ENCODE measurements around the gene NCK2. TPM values are rescaled to one million over a fixed set of nuclear protein-coding genes. Genes with fewer than 3 reads are reported as not detected.
"Not testable (repeated sequence)": the region's sequence is repeated elsewhere in the genome, so short reads cannot be mapped to it uniquely, and the experiment has no call there.

Gene NCK2
- polyA plus RNA-seq, 3 donors from 2014 or later, result 10.7 to 22.1 (median 16.2) TPM

- H3K4me3 Mint-ChIP-seq, result no peak overlapping the region
These were observed 23.5 kb downstream of the NCK2 start for GRCh38 chr2:105768176-105768575.

DNA sequence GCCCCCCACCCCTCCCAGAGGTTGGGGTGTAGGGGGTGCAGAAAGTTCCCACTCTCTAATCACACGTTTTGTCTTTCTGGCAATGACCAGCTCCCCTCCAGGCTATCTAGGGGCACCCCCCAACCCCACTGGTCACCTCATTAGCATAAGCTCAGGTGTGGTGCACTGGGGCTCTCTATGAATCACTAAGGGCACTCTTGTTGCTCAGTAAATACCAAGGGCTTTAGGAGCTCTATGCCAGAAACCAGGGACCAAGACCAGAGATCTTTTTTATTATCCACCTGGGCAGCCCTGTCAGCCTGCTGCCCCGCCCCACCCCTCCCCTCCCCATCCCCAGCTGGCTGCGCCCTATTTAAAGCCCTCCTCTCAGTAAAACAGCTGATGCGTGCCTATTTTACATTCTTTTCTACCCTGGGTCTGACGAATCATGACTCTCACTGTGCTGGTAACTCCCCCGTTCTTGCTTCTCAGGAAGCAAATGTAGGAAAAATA, 24.3 kb downstream of the NCK2 start:
- no peak for DNase-seq
- Mint-ChIP-seq H3K9me3 (no peaks in the 10 kb centered on the region), H3K27me3 (ENCODE audit: low read depth in 3 of 3) (peaks cover 0 to 5% (median 2%) of the 10 kb centered on the region in 3 donors), H3K36me3 (peaks cover 0 to 16% (median 0%) of the 10 kb centered on the region in 3 donors), H3K4me3 (no peak overlapping the region), H3K27ac (no peak overlapping the region), H3K4me1 (peaks cover 74 to 91% of the 10 kb centered on the region in 2 donors)

More at GRCh38 chr2:105768176-105768575, 23.5 kb downstream of the NCK2 start:
- no peaks in the 10 kb centered on the region for H3K9me3 Mint-ChIP-seq
- H3K27me3 Mint-ChIP-seq (ENCODE audit: low read depth in 3 of 3), result peaks cover 0 to 3% (median 3%) of the 10 kb centered on the region in 3 donors
- no peak for DNase-seq
- H3K36me3 Mint-ChIP-seq, result peaks cover 0 to 14% (median 0%) of the 10 kb centered on the region in 3 donors
- H3K27ac Mint-ChIP-seq, result peak overlapping the region in 1 of 6 donors; percentile 22
- H3K4me1 Mint-ChIP-seq, result peaks cover 70 to 89% of the 10 kb centered on the region in 2 donors

- H3K4me1 Mint-ChIP-seq, result peaks cover 74 to 91% of the 10 kb centered on the region in 2 donors
- no peaks in the 10 kb centered on the region for H3K9me3 Mint-ChIP-seq
- no peak overlapping the region for H3K4me3 Mint-ChIP-seq
- H3K27ac Mint-ChIP-seq, result no peak overlapping the region
- peaks cover 0 to 16% (median 0%) of the 10 kb centered on the region in 3 donors for H3K36me3 Mint-ChIP-seq
- DNase-seq, result no peak
- H3K27me3 Mint-ChIP-seq (ENCODE audit: low read depth in 3 of 3), result peaks cover 0 to 5% (median 2%) of the 10 kb centered on the region in 3 donors
These were observed 24.8 kb downstream of the NCK2 start for GRCh38 chr2:105769504-105769903.

- H3K4me3 Mint-ChIP-seq, result peak overlapping the region in 2 of 5 donors; percentile 4 to 5
- peaks cover 76 to 91% of the 10 kb centered on the region in 2 donors for H3K4me1 Mint-ChIP-seq
- H3K27me3 Mint-ChIP-seq (ENCODE audit: low read depth in 3 of 3), result peaks cover 0 to 5% (median 2%) of the 10 kb centered on the region in 3 donors
- peaks cover 0 to 16% (median 0%) of the 10 kb centered on the region in 3 donors for H3K36me3 Mint-ChIP-seq
- H3K9me3 Mint-ChIP-seq, result no peaks in the 10 kb centered on the region
- peak overlapping the region; percentile 7 to 40 (median 32) for H3K27ac Mint-ChIP-seq
- no peak for DNase-seq
These were observed 25.4 kb downstream of the NCK2 start for GRCh38 chr2:105770149-105770548.

DNA sequence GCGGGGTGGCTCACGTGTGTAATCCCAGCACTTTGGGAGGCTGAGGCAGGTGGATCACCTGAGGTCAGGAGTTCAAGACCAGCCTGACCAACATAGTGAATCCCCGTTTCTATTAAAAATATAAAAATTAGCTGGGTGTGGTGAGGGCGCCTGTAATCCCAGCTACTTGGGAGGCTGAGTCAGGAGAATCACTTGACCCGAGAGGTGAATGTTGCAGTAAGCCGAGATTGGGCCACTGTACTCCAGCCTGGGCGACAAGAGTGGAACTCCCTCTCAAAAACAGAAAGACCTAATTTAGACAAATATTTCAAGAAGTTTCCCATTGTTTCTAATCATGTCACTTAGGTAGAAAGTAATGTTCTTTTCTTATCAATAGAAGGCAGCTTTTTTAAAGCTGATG, 26.6 kb downstream of the NCK2 start:
- Mint-ChIP-seq H3K4me1 (peaks cover 78 to 91% of the 10 kb centered on the region in 2 donors), H3K36me3 (peaks cover 0 to 16% (median 0%) of the 10 kb centered on the region in 3 donors)
- H3K9me3 Mint-ChIP-seq; H3K4me3 Mint-ChIP-seq; H3K27me3 Mint-ChIP-seq (ENCODE audit: low read depth in 3 of 3); H3K27ac Mint-ChIP-seq; DNase-seq: not testable (repeated sequence)

DNA sequence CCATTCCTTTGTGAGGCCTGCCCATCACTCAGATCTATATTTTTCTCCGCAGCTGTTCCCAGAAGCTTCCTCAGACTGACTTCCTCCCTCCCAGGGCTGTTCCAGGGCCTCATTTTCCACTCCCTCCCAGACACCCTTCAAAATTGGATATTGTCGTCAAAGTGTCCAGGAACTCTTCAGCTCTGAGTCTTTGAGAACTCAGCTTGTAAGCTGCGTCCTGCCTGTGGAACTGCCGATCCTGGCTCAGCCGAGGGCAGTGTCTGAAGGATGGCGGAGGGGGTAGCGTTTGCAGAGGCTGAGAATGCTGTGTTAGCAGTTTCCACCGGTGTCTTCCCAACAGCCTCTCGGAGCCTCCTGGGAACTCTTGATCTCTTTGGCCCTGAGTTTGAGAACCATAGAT, 27.1 kb downstream of the NCK2 start:
- H3K4me3 Mint-ChIP-seq, result no peak overlapping the region
- H3K27me3 Mint-ChIP-seq (ENCODE audit: low read depth in 3 of 3), result peaks cover 0 to 11% (median 2%) of the 10 kb centered on the region in 3 donors
- peak overlapping the region in 3 of 6 donors; percentile 20 to 50 (median 39) for H3K27ac Mint-ChIP-seq
- no peak for DNase-seq
- H3K36me3 Mint-ChIP-seq, result peaks cover 0 to 16% (median 0%) of the 10 kb centered on the region in 3 donors
- H3K4me1 Mint-ChIP-seq, result peaks cover 79 to 91% of the 10 kb centered on the region in 2 donors
- no peaks in the 10 kb centered on the region for H3K9me3 Mint-ChIP-seq

DNA sequence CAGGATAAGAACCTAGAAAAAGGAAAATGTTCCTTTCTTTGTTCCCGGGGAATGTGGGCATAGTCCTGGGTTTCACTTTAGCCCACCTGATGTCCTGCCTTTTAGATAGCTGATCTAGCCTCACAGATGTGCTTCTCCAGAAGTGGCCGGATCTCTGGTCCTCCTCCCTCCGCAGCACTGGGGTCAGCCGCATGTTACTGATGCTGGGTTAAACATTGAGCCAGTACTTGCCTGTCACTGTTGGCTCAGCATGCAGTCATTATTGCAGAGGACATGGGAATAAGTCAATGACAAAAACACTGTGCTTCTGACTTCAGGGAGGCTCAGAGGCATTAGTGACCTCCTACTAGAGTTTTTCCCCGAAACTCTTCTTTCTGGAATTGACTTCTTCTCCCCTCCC, 27.6 kb downstream of the NCK2 start:
- no peak overlapping the region for H3K4me3 Mint-ChIP-seq
- no peaks in the 10 kb centered on the region for H3K9me3 Mint-ChIP-seq
- H3K27me3 Mint-ChIP-seq (ENCODE audit: low read depth in 3 of 3), result peaks cover 0 to 11% (median 2%) of the 10 kb centered on the region in 3 donors
- DNase-seq, result no peak
- peaks cover 0 to 12% (median 0%) of the 10 kb centered on the region in 3 donors for H3K36me3 Mint-ChIP-seq
- peak overlapping the region in 5 of 6 donors; percentile 20 to 78 (median 65) for H3K27ac Mint-ChIP-seq
- H3K4me1 Mint-ChIP-seq, result peaks cover 79 to 91% of the 10 kb centered on the region in 2 donors

DNA sequence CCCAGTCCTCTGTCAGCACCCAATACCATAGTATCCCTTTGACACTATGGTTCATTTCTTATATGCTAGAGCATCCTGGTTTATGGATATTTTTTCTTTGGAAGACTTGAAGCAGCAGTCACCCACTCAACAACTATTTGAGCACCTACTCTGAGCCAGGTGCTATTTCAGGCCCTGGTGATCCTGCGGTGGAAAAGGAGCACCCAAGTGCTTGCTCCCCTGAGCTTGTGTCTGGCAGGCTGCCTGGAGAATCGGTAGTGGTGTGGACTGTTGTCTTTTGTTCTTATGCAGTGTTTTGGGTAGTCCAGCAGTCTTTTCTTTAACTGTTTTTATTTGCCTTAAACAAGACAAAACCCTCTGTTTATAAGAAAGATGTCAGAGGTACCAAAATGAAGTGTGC, 28.9 kb downstream of the NCK2 start:
- peaks cover 0 to 4% (median 0%) of the 10 kb centered on the region in 3 donors for H3K36me3 Mint-ChIP-seq
- peaks cover 83 to 91% of the 10 kb centered on the region in 2 donors for H3K4me1 Mint-ChIP-seq
- H3K9me3 Mint-ChIP-seq, result no peaks in the 10 kb centered on the region
- H3K4me3 Mint-ChIP-seq, result peak overlapping the region in 2 of 5 donors; percentile 10 to 12
- DNase-seq, result no peak
- peaks cover 0 to 11% (median 2%) of the 10 kb centered on the region in 3 donors for H3K27me3 Mint-ChIP-seq (ENCODE audit: low read depth in 3 of 3)
- peak overlapping the region; percentile 59 to 95 (median 66) for H3K27ac Mint-ChIP-seq

DNA sequence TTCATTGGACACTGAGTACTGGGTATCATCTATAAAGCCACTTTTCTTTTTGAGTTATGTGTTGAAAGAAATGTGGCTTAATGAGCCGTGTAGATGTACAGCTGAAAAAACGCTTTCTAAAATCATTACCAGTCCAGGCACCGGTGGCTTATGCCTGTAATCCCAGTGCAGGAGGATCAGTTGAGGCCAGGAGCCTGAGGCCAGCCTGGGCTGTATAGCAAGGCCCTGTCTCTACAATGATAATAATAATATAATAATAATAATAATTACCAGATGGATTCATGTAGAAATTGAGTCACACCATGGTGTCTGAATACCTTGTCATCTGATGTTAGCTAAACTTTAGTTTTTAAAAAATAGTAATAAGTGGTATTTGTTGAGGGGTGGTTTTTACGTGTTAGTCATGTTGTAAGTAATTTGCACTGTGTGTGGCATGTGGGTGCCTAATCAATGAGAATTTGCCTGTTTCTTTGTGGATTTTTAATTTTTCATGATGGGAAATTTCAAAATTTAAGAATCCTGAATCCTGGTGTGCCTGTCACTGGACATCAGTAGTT, 30.1 kb downstream of the NCK2 start:
- H3K9me3 Mint-ChIP-seq, result no peaks in the 10 kb centered on the region
- peaks cover 0 to 4% (median 0%) of the 10 kb centered on the region in 3 donors for H3K36me3 Mint-ChIP-seq
- peaks cover 0 to 9% (median 2%) of the 10 kb centered on the region in 3 donors for H3K27me3 Mint-ChIP-seq (ENCODE audit: low read depth in 3 of 3)
- peaks cover 80 to 89% of the 10 kb centered on the region in 2 donors for H3K4me1 Mint-ChIP-seq
- H3K4me3 Mint-ChIP-seq, result peak overlapping the region in 3 of 5 donors; percentile 47 to 82 (median 51)
- DNase-seq, result no peak
- peak overlapping the region; percentile 82 to 95 (median 90) for H3K27ac Mint-ChIP-seq

- Mint-ChIP-seq H3K4me3 (peak overlapping the region; percentile 67 to 85 (median 78)), H3K4me1 (peaks cover 83 to 91% of the 10 kb centered on the region in 2 donors), H3K9me3 (no peaks in the 10 kb centered on the region), H3K36me3 (peaks cover 0 to 4% (median 0%) of the 10 kb centered on the region in 3 donors), H3K27me3 (ENCODE audit: low read depth in 3 of 3) (peaks cover 0 to 10% (median 2%) of the 10 kb centered on the region in 3 donors), H3K27ac (peak overlapping the region; percentile 82 to 95 (median 90))
- DNase-seq, result peak in 1 of 3 donors; percentile 35
These were observed 31.3 kb downstream of the NCK2 start for GRCh38 chr2:105775809-105776559.

- Mint-ChIP-seq H3K4me1 (peaks cover 89 to 97% of the 10 kb centered on the region in 2 donors), H3K36me3 (peaks cover 0 to 4% (median 0%) of the 10 kb centered on the region in 3 donors), H3K27me3 (ENCODE audit: low read depth in 3 of 3) (peaks cover 0 to 10% (median 2%) of the 10 kb centered on the region in 3 donors), H3K9me3 (no peaks in the 10 kb centered on the region), H3K27ac (peak overlapping the region; percentile 82 to 95 (median 90)), H3K4me3 (peak overlapping the region; percentile 67 to 85 (median 78))
- DNase-seq, result no peak
These were observed 31.8 kb downstream of the NCK2 start for GRCh38 chr2:105776560-105776928.

- Mint-ChIP-seq H3K4me3 (peak overlapping the region; percentile 67 to 85 (median 78)), H3K4me1 (peaks cover 90 to 98% of the 10 kb centered on the region in 2 donors), H3K27me3 (ENCODE audit: low read depth in 3 of 3) (peaks cover 0 to 10% (median 2%) of the 10 kb centered on the region in 3 donors), H3K27ac (peak overlapping the region; percentile 82 to 95 (median 90)), H3K9me3 (no peaks in the 10 kb centered on the region), H3K36me3 (peaks cover 0 to 6% (median 0%) of the 10 kb centered on the region in 3 donors)
- DNase-seq, result no peak
These were observed 32.3 kb downstream of the NCK2 start for GRCh38 chr2:105777031-105777482.

- H3K4me1 Mint-ChIP-seq, result peaks cover 92 to 98% of the 10 kb centered on the region in 2 donors
- H3K27ac Mint-ChIP-seq, result peak overlapping the region; percentile 82 to 95 (median 90)
- no peak for DNase-seq
- peaks cover 0 to 9% (median 0%) of the 10 kb centered on the region in 3 donors for H3K36me3 Mint-ChIP-seq
- peak overlapping the region; percentile 67 to 85 (median 78) for H3K4me3 Mint-ChIP-seq
- no peaks in the 10 kb centered on the region for H3K9me3 Mint-ChIP-seq
- peaks cover 0 to 10% (median 0%) of the 10 kb centered on the region in 3 donors for H3K27me3 Mint-ChIP-seq (ENCODE audit: low read depth in 3 of 3)
These were observed 32.9 kb downstream of the NCK2 start for GRCh38 chr2:105777506-105778055.
